Trophoblast cell (in vitro differentiated cells and primary cell): ENCODE results near the gene ROR2.

ENCODE experiments used
- DNase-seq, 2 donors: peaks; one replicate each; pipeline ENCODE4 v3.0.0-alpha.2; 2016
- H2AFZ ChIP-seq: 2 replicates; pipeline ENCODE4 v1.6.1; 2013; ENCODE audit warnings: low read length, moderate library complexity, mild to moderate bottlenecking; ENCODE audit not compliant: insufficient read depth, poor library complexity
- H2AK5ac ChIP-seq: 2 replicates; pipeline ENCODE4 v1.6.1; 2013; ENCODE audit warnings: mild to moderate bottlenecking, low read length
- H2BK120ac ChIP-seq: 2 replicates; pipeline ENCODE4 v1.6.1; 2013; ENCODE audit warnings: low read length, mild to moderate bottlenecking, moderate library complexity; ENCODE audit not compliant: insufficient read depth, poor library complexity
- H2BK12ac ChIP-seq: 2 replicates; pipeline ENCODE4 v1.6.1; 2013; ENCODE audit warnings: mild to moderate bottlenecking, low read length, moderate library complexity
- H2BK5ac ChIP-seq: 2 replicates; pipeline ENCODE4 v1.6.1; 2013; ENCODE audit warnings: low read length, low read depth, moderate library complexity, mild to moderate bottlenecking; ENCODE audit not compliant: poor library complexity
- H3K14ac ChIP-seq: 2 replicates; pipeline ENCODE4 v1.6.1; 2013; ENCODE audit warnings: mild to moderate bottlenecking, low read length
- H3K18ac ChIP-seq: 2 replicates; pipeline ENCODE4 v1.6.1; 2013; ENCODE audit warnings: mild to moderate bottlenecking, low read length
- H3K23ac ChIP-seq: 2 replicates; pipeline ENCODE4 v1.6.1; 2013; ENCODE audit warnings: low read length
- H3K27ac ChIP-seq: 2 replicates; pipeline ENCODE4 v1.5.1; 2013; ENCODE audit warnings: low read depth, mild to moderate bottlenecking, inconsistent platforms, low read length, moderate library complexity
- H3K27me3 ChIP-seq: 2 replicates; pipeline ENCODE4 v1.6.1; 2013; ENCODE audit warnings: inconsistent platforms, mild to moderate bottlenecking, low read length, moderate library complexity; ENCODE audit not compliant: insufficient read depth
- H3K36me3 ChIP-seq, 2 experiments: 1 replicate in 1 of 2; 2 replicates in 1 of 2; pipeline ENCODE4 v1.6.1; 2013; ENCODE audit warnings: low read length in 2 of 2, mild to moderate bottlenecking in 2 of 2, moderate library complexity in 1 of 2; ENCODE audit not compliant: insufficient read depth in 2 of 2, control insufficient read depth in 1 of 2
- H3K4ac ChIP-seq: 2 replicates; pipeline ENCODE4 v1.6.1; 2013; ENCODE audit warnings: low read depth, mild to moderate bottlenecking, low read length, moderate library complexity
- H3K4me1 ChIP-seq, 2 experiments: 1 replicate in 1 of 2; 2 replicates in 1 of 2; pipeline ENCODE4 v1.6.1; 2013; ENCODE audit warnings: low read length in 2 of 2, mild to moderate bottlenecking in 2 of 2, moderate library complexity in 1 of 2; ENCODE audit not compliant: insufficient read depth in 2 of 2, control insufficient read depth in 1 of 2
- H3K4me2 ChIP-seq: 2 replicates; pipeline ENCODE4 v1.6.1; 2013; ENCODE audit warnings: inconsistent platforms, mild to moderate bottlenecking, low read length, moderate library complexity
- H3K4me3 ChIP-seq: 2 replicates; pipeline ENCODE4 v1.5.1; 2013; ENCODE audit warnings: mild to moderate bottlenecking, low read depth, low read length, inconsistent platforms
- H3K79me1 ChIP-seq: one replicate; pipeline ENCODE4 v1.6.1; 2013; ENCODE audit warnings: low read length
- H3K79me2 ChIP-seq: 2 replicates; pipeline ENCODE4 v1.6.1; 2013; ENCODE audit warnings: low read length, mild to moderate bottlenecking; ENCODE audit not compliant: control insufficient read depth, insufficient read depth, poor library complexity
- H3K9ac ChIP-seq: 2 replicates; pipeline ENCODE4 v1.6.1; 2013; ENCODE audit warnings: mild to moderate bottlenecking, low read length
- H3K9me3 ChIP-seq: 2 replicates; pipeline ENCODE4 v1.6.1; 2013; ENCODE audit warnings: low read depth, mild to moderate bottlenecking, control low read depth, inconsistent platforms, low read length; ENCODE audit not compliant: insufficient read depth
- H4K12ac ChIP-seq: 2 replicates; pipeline ENCODE4 v1.6.1; 2013; ENCODE audit warnings: low read depth, mild to moderate bottlenecking, low read length, moderate library complexity
- H4K8ac ChIP-seq: 2 replicates; pipeline ENCODE4 v1.6.1; 2013; ENCODE audit warnings: low read depth, mild to moderate bottlenecking, low read length, moderate library complexity
- H4K91ac ChIP-seq: one replicate; pipeline ENCODE4 v1.6.1; 2013; ENCODE audit warnings: low read depth, mild to moderate bottlenecking, low read length, moderate library complexity
- WGBS: extraction: QIAGEN DNeasy Blood & Tissue Kit; methylation state at CpG from one replicate; pipeline ENCODE4 v1.1.7; 2013; ENCODE audit warnings: missing lambda C conversion rate; ENCODE audit not compliant: insufficient read length, insufficient coverage; ENCODE audit errors: extremely low coverage; 5-methylcytosine and 5-hydroxymethylcytosine counted together

Gene ROR2

GRCh38 chr9:91825422-91825821, 124.6 kb downstream of the ROR2 start:
- peaks cover 5% of the 10 kb centered on the region for H3K9me3 ChIP-seq

DNA sequence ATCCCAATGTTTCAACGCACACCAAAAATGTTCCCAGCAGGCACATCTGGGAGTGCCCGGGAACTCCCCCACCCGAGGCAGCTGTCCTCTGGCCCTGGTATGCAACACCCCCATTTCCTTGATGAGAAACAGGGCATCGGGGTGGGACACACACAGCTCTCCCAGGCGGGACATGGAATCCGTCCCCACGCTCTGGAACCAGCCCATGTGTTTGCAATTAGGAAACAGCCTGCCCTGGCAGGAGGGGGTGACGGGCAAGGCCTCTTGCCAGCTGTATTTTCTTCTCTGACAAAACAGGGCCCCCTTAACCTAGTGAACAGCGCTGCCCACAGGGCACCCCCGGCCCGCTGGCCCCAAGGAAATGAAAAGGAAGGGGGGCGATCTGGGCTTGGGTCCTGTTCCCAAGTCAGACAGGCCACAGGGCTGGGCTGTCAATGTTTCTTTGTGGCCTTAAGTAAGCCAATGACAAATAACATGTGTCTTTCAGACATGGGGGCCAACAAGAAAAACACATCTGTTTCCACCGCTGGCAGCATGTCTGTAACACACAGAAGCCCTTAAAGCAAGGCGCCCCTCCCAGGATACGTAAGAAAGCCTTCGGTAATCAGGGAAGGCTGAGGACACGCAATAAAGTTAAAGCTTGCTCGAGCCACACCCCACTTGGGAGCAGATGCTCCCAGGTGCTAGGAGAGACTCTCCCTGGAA, 125.3 kb downstream of the ROR2 start:
- H4K91ac ChIP-seq, result peak overlapping the region; percentile 90
- peak overlapping the region; percentile 2 for H2BK5ac ChIP-seq
- H3K4me2 ChIP-seq, result no peak overlapping the region
- no peaks in the 10 kb centered on the region for H3K36me3 ChIP-seq
- H2BK120ac ChIP-seq, result peak overlapping the region; percentile 79
- peak overlapping the region; percentile 7 for H3K18ac ChIP-seq
- H3K4me1 ChIP-seq, result peaks cover 17 to 20% of the 10 kb centered on the region in 2 experiments
- H4K8ac ChIP-seq, result peak overlapping the region; percentile 28
- no peaks in the 10 kb centered on the region for H3K79me2 ChIP-seq
- peaks cover 5% of the 10 kb centered on the region for H3K9me3 ChIP-seq
- H3K79me1 ChIP-seq, result peaks cover 11% of the 10 kb centered on the region
- H4K12ac ChIP-seq, result peak overlapping the region; percentile 16
- peak overlapping the region; percentile 28 for H3K4ac ChIP-seq
- WGBS, result no CpG with 5 or more reads among the region's 18 CpGs
- no peak overlapping the region for H2AFZ ChIP-seq
- peak overlapping the region; percentile 59 for H3K14ac ChIP-seq
- H2AK5ac ChIP-seq, result no peak overlapping the region
- peak overlapping the region; percentile 85 for H2BK12ac ChIP-seq
- no peak overlapping the region for H3K27ac ChIP-seq
- no peak overlapping the region for H3K4me3 ChIP-seq
- no peak overlapping the region for H3K23ac ChIP-seq
- H3K27me3 ChIP-seq, result no peaks in the 10 kb centered on the region
- DNase-seq, result no peak
- H3K9ac ChIP-seq, result no peak overlapping the region

More at GRCh38 chr9:91825422-91825821, 124.6 kb downstream of the ROR2 start:
- Histone ChIP-seq H3K9ac (no peak overlapping the region), H2AK5ac (no peak overlapping the region), H3K4me1 (peaks cover 17 to 20% of the 10 kb centered on the region in 2 experiments), H2AFZ (no peak overlapping the region), H3K4me3 (no peak overlapping the region), H4K8ac (peak overlapping the region; percentile 28), H3K23ac (no peak overlapping the region), H4K91ac (peak overlapping the region; percentile 90), H3K27me3 (no peaks in the 10 kb centered on the region), H3K4ac (peak overlapping the region; percentile 28), H2BK12ac (peak overlapping the region; percentile 85), H3K27ac (no peak overlapping the region), H3K14ac (peak overlapping the region; percentile 59), H2BK120ac (peak overlapping the region; percentile 79), H4K12ac (peak overlapping the region; percentile 16), H3K4me2 (peak overlapping the region; percentile 9), H3K36me3 (no peaks in the 10 kb centered on the region), H3K79me2 (no peaks in the 10 kb centered on the region), H3K18ac (peak overlapping the region; percentile 7), H2BK5ac (peak overlapping the region; percentile 2), H3K79me1 (peaks cover 11% of the 10 kb centered on the region)
- no CpG with 5 or more reads among the region's 4 CpGs for WGBS
- peak in 1 of 2 donors; percentile 29 for DNase-seq

DNA sequence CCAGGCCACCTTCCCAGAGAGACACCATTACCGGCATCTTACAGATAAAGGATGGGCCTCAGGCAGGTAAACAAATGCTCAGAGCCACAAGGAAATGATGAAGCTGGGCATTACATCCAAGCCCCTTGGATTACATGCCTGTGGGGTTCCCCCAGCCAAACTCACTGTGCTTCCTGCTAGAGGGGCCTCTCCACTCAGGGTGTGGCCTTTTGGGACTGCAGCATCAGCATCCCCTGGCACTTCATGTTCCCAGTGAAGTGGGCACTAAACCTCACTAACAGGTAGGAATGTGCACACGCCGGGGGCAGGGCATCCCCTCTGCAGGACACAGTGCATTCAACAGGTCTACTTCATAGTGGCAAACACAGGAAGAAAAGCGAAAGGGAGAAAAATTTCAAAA, 125.9 kb downstream of the ROR2 start:
- Histone ChIP-seq H3K4me2 (no peak overlapping the region), H2BK120ac (no peak overlapping the region)
- WGBS, result no CpG with 5 or more reads among the region's 4 CpGs

GRCh38 chr9:91820949-91821880, 128.8 kb downstream of the ROR2 start:
- H4K91ac ChIP-seq, result no peak overlapping the region
- no peak overlapping the region for H3K14ac ChIP-seq

More for the DNA sequence above, 125.9 kb downstream of the ROR2 start:
- Histone ChIP-seq H2BK5ac (no peak overlapping the region), H3K79me2 (no peaks in the 10 kb centered on the region), H4K91ac (peak overlapping the region; percentile 62), H4K12ac (no peak overlapping the region), H3K27me3 (no peaks in the 10 kb centered on the region), H3K9ac (no peak overlapping the region), H3K23ac (no peak overlapping the region), H3K4ac (no peak overlapping the region), H4K8ac (no peak overlapping the region), H2AFZ (no peak overlapping the region), H3K18ac (no peak overlapping the region), H3K9me3 (peaks cover 5% of the 10 kb centered on the region), H2AK5ac (no peak overlapping the region), H3K4me1 (peaks cover 17 to 20% of the 10 kb centered on the region in 2 experiments), H3K79me1 (peaks cover 11% of the 10 kb centered on the region), H3K36me3 (no peaks in the 10 kb centered on the region), H3K4me3 (no peak overlapping the region), H3K14ac (no peak overlapping the region), H2BK12ac (no peak overlapping the region), H3K27ac (no peak overlapping the region)
- DNase-seq, result no peak

More at GRCh38 chr9:91820949-91821880, 128.8 kb downstream of the ROR2 start:
- peaks cover 11% of the 10 kb centered on the region for H3K79me1 ChIP-seq
- peaks cover 17 to 20% of the 10 kb centered on the region in 2 experiments for H3K4me1 ChIP-seq
- no peak overlapping the region for H3K23ac ChIP-seq
- H2AK5ac ChIP-seq, result no peak overlapping the region
- H2BK5ac ChIP-seq, result no peak overlapping the region
- H4K12ac ChIP-seq, result no peak overlapping the region
- H3K27me3 ChIP-seq, result no peaks in the 10 kb centered on the region
- H2BK12ac ChIP-seq, result no peak overlapping the region
- H3K79me2 ChIP-seq, result no peaks in the 10 kb centered on the region
- H4K8ac ChIP-seq, result no peak overlapping the region
- DNase-seq, result no peak
- no peak overlapping the region for H3K4me3 ChIP-seq
- H3K4me2 ChIP-seq, result no peak overlapping the region
- peaks cover 5% of the 10 kb centered on the region for H3K9me3 ChIP-seq
- WGBS, result no CpG with 5 or more reads among the region's 11 CpGs
- H3K9ac ChIP-seq, result no peak overlapping the region
- no peaks in the 10 kb centered on the region for H3K36me3 ChIP-seq
- H3K27ac ChIP-seq, result no peak overlapping the region
- no peak overlapping the region for H2AFZ ChIP-seq
- H3K4ac ChIP-seq, result no peak overlapping the region
- no peak overlapping the region for H2BK120ac ChIP-seq
- no peak overlapping the region for H3K18ac ChIP-seq
